B cell (primary cell): ENCODE data around the gene CARHSP1.

Source experiments
- CTCF ChIP-seq: fragments of 200-600 bp; IDR thresholded peaks from one replicate; pipeline ENCODE4 v1.8.0; 2022; ENCODE audit warnings: antibody characterized with exemption, mild to moderate bottlenecking
- EZH2 ChIP-seq: IDR thresholded peaks from 2 replicates; pipeline ENCODE4 v1.6.1; 2012; ENCODE audit warnings: borderline replicate concordance, low read depth, mild to moderate bottlenecking, moderate library complexity, low read length; ENCODE audit not compliant: insufficient read depth, poor library complexity, severe bottlenecking

- no peak for TF ChIP-seq CTCF
- no peak for TF ChIP-seq EZH2
These were observed 21.7 kb downstream of the CARHSP1 start for GRCh38 chr16:8847145-8847544.
